Measurements from ENCODE around the gene CXXC5. TPM values are rescaled to one million over a fixed set of nuclear protein-coding genes. Genes with fewer than 3 reads are reported as not detected.

CXXC5 gene
- total and polyA plus RNA-seq, 8 donors = 18.3 to 101 (median 26.5) TPM

- Histone ChIP-seq H3K4me1 (peaks cover 98 to 100% (median 100%) of the 10 kb centered on the region in 4 donors), H3K4me3 (peak overlapping the region in 1 of 4 donors; percentile 24), H3K9me3 (no peaks in the 10 kb centered on the region), H3K36me3 (no peaks in the 10 kb centered on the region), H3K27me3 (peaks cover 0 to 14% (median 0%) of the 10 kb centered on the region in 3 donors), H3K27ac (peak overlapping the region; percentile 83 to 95 (median 94))
- peak; percentile 63 to 66 for DNase-seq
- TF ChIP-seq POLR2A (IDR thresholded peaks at IDR 0.05) (no peak), POLR2AphosphoS5 (IDR thresholded peaks at IDR 0.05) (no peak), EP300 (IDR thresholded peaks at IDR 0.05) (no peak), CTCF (IDR thresholded peaks at IDR 0.05) (no peak)
- WGBS, 5 donors = 36 to 58% (median 50%) methylated on average over 8 to 13 of the region's 13 CpGs
- intact Hi-C loops (cut with DNase I; ENCODE audit: low total_unique reads) = no loop called here
Measured at GRCh38 chr5:139654871-139655491, 6.8 kb downstream of the CXXC5 start.

GRCh38 chr5:139655727-139656271, 7.7 kb downstream of the CXXC5 start:
- TF ChIP-seq POLR2A (IDR thresholded peaks at IDR 0.05) = no peak
- no peak for TF ChIP-seq EP300 (IDR thresholded peaks at IDR 0.05)
- no peak for TF ChIP-seq CTCF (IDR thresholded peaks at IDR 0.05)
- peak; percentile 30 to 64 (median 41) for TF ChIP-seq POLR2AphosphoS5 (IDR thresholded peaks at IDR 0.05)
- H3K4me3 ChIP-seq = peak overlapping the region in 3 of 4 donors; percentile 3 to 24 (median 8)
- H3K9me3 ChIP-seq = no peaks in the 10 kb centered on the region
- 6 to 25% (median 13%) methylated on average over 11 to 18 of the region's 18 CpGs for WGBS, 5 donors
- H3K36me3 ChIP-seq = no peaks in the 10 kb centered on the region
- H3K27me3 ChIP-seq = peaks cover 0 to 5% (median 0%) of the 10 kb centered on the region in 3 donors
- H3K4me1 ChIP-seq = peaks cover 98 to 100% (median 100%) of the 10 kb centered on the region in 4 donors
- peak; percentile 85 to 90 for DNase-seq
- intact Hi-C loops (cut with DNase I; ENCODE audit: low total_unique reads) = no loop called here
- H3K27ac ChIP-seq = peak overlapping the region; percentile 83 to 95 (median 94)

- Histone ChIP-seq H3K4me3 (no peak overlapping the region), H3K36me3 (no peaks in the 10 kb centered on the region), H3K9me3 (no peaks in the 10 kb centered on the region), H3K27me3 (no peaks in the 10 kb centered on the region), H3K27ac (peak overlapping the region; percentile 89 to 95 (median 94)), H3K4me1 (peaks cover 98 to 100% (median 100%) of the 10 kb centered on the region in 4 donors)
- DNase-seq = no peak
- TF ChIP-seq POLR2A (IDR thresholded peaks at IDR 0.05) (no peak), POLR2AphosphoS5 (IDR thresholded peaks at IDR 0.05) (no peak), CTCF (IDR thresholded peaks at IDR 0.05) (no peak), EP300 (IDR thresholded peaks at IDR 0.05) (no peak)
- intact Hi-C loops (cut with DNase I; ENCODE audit: low total_unique reads) = no loop called here
- WGBS, 5 donors = 29 to 45% (median 32%) methylated on average over 8 to 12 of the region's 12 CpGs
Measured at GRCh38 chr5:139657363-139658321, 9.5 kb downstream of the CXXC5 start.

GRCh38 chr5:139658501-139658927, 10.4 kb downstream of the CXXC5 start:
- Histone ChIP-seq H3K4me3 (no peak overlapping the region), H3K27ac (peak overlapping the region; percentile 89 to 95 (median 94)), H3K9me3 (no peaks in the 10 kb centered on the region), H3K4me1 (peaks cover 93 to 100% (median 100%) of the 10 kb centered on the region in 4 donors), H3K36me3 (no peaks in the 10 kb centered on the region), H3K27me3 (no peaks in the 10 kb centered on the region)
- intact Hi-C loops (cut with DNase I; ENCODE audit: low total_unique reads) = no loop called here
- 43 to 59% (median 51%) methylated on average over 5 to 14 of the region's 14 CpGs for WGBS, 5 donors
- peak in 1 of 2 donors; percentile 69 for DNase-seq
- TF ChIP-seq POLR2AphosphoS5 (IDR thresholded peaks at IDR 0.05) (no peak), POLR2A (IDR thresholded peaks at IDR 0.05) (no peak), EP300 (IDR thresholded peaks at IDR 0.05) (no peak), CTCF (IDR thresholded peaks at IDR 0.05) (no peak)
